Right kidney (tissue), 9 donors: Measurements from ENCODE around the gene ALG10B.
A peak's percentile ranks its signal among the peaks of the same experiment; 100 is the strongest.
"Not testable (repeated sequence)": the region's sequence is repeated elsewhere in the genome, so short reads cannot be mapped to it uniquely, and the experiment has no call there.

Experiments
- DNase-seq: peaks from one replicate; pipeline ENCODE4 v3.0.0-alpha.2; 2016
- long read RNA-seq, 8 donors: transcript quantifications; one replicate each; lab custom pipeline, GENCODE V29; 2026

Gene ALG10B, protein sequence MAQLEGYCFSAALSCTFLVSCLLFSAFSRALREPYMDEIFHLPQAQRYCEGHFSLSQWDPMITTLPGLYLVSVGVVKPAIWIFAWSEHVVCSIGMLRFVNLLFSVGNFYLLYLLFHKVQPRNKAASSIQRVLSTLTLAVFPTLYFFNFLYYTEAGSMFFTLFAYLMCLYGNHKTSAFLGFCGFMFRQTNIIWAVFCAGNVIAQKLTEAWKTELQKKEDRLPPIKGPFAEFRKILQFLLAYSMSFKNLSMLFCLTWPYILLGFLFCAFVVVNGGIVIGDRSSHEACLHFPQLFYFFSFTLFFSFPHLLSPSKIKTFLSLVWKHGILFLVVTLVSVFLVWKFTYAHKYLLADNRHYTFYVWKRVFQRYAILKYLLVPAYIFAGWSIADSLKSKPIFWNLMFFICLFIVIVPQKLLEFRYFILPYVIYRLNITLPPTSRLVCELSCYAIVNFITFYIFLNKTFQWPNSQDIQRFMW
- long read RNA-seq, donor 1, full-length matches to known transcripts = 1 of 1 reads
- long read RNA-seq, donor 1, partial matches to known transcripts = 0 of 1 reads
- long read RNA-seq, donor 1, other reads (novel, unspliced or antisense) = 0 of 1 reads
- long read RNA-seq, donor 2, full-length matches to known transcripts = 1 of 1 reads
- long read RNA-seq, donor 2, partial matches to known transcripts = 0 of 1 reads
- long read RNA-seq, donor 2, other reads (novel, unspliced or antisense) = 0 of 1 reads
- long read RNA-seq, donor 3, full-length matches to known transcripts = 2 of 2 reads
- long read RNA-seq, donor 3, partial matches to known transcripts = 0 of 2 reads
- long read RNA-seq, donor 3, other reads (novel, unspliced or antisense) = 0 of 2 reads
- long read RNA-seq, donor 4, full-length matches to known transcripts = 2 of 2 reads
- long read RNA-seq, donor 4, partial matches to known transcripts = 0 of 2 reads
- long read RNA-seq, donor 4, other reads (novel, unspliced or antisense) = 0 of 2 reads
- long read RNA-seq, donor 5, full-length matches to known transcripts = 2 of 2 reads
- long read RNA-seq, donor 5, partial matches to known transcripts = 0 of 2 reads
- long read RNA-seq, donor 5, other reads (novel, unspliced or antisense) = 0 of 2 reads
- long read RNA-seq, donor 6, full-length matches to known transcripts = 1 of 1 reads
- long read RNA-seq, donor 6, partial matches to known transcripts = 0 of 1 reads
- long read RNA-seq, donor 6, other reads (novel, unspliced or antisense) = 0 of 1 reads
- long read RNA-seq, donor 7, full-length matches to known transcripts = 3 of 3 reads
- long read RNA-seq, donor 7, partial matches to known transcripts = 0 of 3 reads
- long read RNA-seq, donor 7, other reads (novel, unspliced or antisense) = 0 of 3 reads
- long read RNA-seq, donor 8, full-length matches to known transcripts = 2 of 2 reads
- long read RNA-seq, donor 8, partial matches to known transcripts = 0 of 2 reads
- long read RNA-seq, donor 8, other reads (novel, unspliced or antisense) = 0 of 2 reads

DNA sequence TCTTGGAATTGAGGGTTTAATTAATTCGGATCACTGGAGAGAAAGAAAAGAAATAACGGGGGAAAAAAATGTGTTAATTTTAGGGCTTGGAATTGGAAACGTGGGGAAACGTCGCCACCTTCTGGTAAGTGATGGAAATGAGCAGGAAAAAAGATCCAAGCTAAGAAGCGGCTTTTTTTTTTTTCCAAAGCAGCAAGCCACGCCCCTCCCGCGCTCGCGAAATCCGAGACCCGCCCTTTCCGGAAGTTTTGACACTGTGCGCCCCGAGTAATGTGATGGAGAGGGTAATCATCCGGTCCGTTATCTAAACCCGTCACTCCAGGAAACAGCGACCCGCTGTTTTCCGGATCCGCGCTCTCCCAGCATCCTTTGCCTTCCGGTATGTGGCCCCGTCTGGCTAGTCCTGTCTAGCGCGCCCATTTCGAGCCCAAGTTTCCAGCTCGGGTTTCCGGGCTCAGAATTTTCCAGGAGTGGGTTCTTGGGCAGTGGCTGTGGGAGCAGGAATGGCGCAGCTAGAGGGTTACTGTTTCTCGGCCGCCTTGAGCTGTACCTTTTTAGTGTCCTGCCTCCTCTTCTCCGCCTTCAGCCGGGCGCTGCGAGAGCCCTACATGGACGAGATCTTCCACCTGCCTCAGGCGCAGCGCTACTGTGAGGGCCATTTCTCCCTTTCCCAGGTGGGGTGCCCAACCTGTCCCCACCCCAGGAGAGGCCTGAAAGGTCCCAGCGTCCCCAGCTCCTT is at the start of gene ALG10B:
Gene ALG10B, plus strand, starts transcription at position 384 of the 739 bp plus-strand sequence. Its CDS starts 120 bp downstream, at position 504.
- DNase-seq = peak; percentile 86

DNA sequence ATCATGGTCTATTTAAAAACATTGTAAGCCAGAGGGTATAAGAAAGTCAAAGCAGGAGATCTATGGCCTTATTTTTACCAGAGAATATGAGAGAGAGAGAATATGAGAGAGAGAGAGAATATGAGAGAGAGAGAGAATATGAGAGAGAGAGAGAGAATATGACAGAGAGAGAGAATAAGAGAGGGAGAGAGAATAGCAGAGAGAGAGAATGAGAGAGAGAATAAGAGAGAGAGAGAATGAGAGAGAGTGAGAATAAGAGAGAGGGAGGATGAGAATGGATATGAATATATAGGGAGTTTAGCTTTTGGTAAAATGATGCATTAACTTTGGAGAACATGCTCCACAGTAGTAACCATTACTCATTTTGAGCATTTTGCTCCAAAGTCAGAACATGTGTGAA is 48.0 kb upstream of the ALG10B start:
- no peak for DNase-seq

DNA sequence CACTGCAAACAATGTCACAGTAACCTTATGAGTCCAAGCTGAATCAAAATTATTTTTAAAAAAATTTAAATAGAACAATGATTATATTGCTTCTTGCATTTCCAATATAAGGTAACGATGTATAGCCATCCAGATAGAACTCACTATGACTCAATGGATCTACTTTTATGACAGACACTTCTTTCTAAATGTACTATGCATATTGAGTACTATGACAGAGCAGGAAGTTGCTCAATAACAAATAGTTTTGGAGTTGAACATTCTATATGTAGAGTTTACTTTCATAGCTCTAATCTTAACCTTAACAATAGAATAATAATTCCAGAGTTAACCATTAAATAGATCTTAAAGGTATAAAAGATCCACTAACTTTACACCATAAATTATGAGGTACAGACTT is 46.7 kb upstream of the ALG10B start:
- DNase-seq = no peak

DNA sequence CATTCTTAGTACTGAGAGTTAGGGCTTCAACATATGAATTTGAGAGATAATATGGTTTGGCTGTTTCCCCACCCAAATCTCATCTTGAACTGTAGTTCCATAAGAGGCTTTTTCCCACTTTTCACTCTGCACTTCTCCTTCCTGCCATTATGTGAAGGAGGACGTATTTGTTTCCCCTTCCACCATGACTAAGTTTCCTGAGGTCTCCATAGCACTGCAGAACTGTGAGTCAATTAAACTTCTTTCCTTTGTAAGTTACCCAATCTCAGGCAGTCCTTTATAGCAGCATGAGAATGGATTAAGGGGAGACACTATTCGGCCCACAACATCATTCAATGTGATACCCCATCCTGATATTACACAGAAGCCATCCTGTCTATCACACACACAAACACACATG is 36.8 kb upstream of the ALG10B start:
- no peak for DNase-seq

DNA sequence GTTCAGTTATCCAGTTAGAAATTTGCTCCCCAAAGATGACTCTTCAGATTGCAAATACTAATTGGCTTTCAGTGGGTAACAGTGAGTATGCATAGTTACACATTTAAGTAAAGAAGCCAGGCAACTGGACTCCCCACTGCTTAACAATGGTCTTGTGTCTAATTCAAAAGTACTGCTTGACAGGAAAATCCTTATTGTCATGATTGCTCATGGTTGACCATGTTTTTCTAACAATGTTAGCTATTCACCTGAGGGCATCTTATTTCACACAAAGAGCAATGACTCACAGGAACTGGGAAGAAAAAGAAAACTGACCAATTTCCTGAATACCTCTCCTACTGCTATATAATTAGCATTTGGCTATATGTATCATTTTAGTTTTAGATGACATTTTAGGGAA is 33.7 kb upstream of the ALG10B start:
- DNase-seq = no peak

DNA sequence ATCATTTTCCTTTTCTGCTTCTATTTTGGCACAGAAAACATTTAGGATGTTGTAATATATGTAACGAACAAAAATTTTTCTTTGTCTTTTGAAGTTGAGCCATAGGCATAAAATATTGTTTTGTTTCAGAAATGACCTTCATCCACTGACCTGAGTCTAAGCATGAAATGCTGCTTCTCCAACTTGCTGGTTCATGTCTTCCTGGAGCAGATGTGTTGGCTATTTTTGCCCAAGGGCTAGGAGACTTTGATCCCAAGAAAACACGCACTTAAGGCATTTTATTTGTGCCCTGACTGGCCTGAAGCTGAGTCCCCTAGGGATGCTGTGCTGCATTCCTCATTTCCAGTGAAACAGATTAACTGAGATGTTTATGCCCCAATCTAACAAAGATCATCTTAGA is 27.2 kb upstream of the ALG10B start:
- no peak for DNase-seq

DNA sequence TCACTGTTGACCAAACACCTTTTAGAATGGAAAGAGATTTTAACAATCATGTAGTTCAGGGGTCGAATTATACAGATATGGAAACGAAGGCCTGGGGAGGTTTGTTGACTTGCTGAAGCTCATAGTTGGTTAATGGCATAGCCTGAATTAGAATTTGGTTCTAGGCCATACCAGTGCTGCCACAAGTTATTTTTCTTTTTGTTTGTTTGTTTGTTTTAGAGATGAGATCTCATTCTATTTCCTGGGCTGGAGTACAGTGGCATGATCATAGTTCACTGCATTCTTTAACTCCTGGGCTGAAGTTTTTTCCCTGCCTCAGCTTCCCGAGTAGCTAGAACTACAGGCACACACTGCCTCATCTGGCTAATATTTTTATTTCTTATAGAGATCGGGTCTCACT is 25.4 kb upstream of the ALG10B start:
- no peak for DNase-seq

DNA sequence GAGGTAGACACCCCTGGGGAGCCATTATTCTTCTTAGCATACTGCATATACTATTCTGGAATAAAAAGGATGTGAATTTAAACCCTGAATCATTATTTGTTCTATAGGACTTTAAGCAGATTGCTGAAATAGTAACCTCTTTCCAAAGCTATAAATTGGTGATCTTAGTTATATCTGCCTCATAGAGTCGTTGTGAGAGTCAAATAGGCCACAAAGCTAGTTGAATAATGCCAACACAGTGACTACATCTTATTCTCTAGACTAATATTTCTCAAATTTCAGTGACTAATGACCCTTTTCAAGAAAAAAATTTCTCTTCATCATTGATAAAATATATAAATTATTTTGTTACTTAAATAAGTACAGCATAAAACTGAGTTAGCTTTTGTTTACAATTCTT is 13.6 kb upstream of the ALG10B start:
- not testable (repeated sequence) for DNase-seq

DNA sequence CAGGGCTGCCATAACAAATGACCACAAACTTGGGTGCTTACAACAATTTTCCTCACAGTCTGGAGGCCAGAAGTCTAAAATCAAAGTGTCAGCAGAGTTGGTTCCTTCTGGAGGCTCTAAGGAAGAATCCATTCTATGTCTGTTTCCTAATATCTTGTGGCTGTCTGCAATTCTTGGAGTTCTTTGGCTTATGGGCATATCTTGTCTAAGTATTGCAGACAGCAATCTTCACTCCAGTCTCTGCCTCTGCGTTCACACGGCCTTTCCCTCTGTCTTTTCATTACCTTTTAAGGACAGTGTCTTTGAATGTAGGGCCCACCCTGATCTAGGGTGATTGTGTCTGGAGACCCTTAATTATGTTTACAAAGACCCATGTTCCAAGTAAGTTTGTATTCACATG is 5.4 kb downstream of the ALG10B start:
- DNase-seq = not testable (repeated sequence)

DNA sequence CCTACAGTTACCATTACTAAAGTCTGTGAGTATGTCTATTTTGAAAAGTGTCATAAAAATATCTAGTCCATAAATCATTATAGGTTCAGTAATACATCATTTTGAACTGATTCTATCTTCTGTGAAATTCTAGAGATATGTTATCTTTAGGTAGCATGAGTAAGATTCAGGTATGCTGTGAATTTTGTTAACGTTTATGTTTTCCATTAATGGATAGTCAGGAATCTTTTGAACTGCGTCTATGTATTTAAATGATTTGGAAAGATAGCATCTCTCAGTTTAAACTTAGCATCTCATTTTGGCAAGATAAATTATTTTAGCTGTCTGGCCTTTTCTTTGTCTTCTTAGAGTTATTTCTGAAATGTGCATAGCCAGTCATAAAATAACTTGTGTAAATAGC is 8.3 kb downstream of the ALG10B start:
- no peak for DNase-seq

DNA sequence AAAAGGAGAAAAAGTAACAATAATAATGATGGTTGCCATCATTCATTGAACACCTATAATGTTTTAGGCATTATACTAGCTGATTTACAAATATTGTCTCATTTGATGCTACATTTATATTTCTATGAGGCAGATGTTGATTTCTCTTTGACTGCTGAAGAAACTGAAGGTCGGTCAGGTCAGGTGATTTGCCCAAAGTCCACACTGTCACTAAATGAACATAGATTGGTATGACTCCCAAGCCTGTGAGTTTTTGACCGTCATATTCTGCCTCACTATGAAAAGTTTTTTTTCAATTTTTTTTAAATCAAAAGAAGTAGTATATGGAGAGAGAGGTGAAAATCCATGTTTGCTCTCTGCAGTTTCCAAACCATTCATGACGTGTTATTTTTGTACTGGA is 10.8 kb downstream of the ALG10B start:
- DNase-seq = no peak

DNA sequence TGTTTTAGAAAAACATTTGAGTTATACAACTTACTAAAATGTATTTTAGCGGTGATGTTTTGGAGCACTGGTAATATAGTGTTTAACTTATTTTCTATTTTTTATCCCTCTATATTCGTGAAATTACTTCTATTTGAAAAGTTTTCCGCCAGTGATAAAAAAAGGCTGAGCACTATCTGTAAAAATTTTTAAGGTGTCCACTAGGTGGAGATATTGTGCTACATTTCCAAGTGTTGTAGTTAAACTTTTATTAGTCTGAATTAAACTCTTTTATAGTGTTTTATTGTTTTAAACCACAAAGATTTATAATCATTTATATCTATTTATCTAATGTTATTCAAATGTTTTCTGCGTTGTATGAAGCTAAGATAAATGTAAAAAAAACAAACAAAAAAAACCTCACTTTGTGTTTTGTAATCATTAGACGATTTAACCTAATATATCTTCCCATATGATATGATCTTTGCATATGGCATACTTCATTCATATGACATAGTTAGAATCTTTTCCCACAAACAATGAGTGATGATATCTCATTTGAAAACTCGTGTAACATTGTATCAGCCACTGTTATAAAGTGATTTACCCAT is 11.8 kb downstream of the ALG10B start:
- no peak for DNase-seq

DNA sequence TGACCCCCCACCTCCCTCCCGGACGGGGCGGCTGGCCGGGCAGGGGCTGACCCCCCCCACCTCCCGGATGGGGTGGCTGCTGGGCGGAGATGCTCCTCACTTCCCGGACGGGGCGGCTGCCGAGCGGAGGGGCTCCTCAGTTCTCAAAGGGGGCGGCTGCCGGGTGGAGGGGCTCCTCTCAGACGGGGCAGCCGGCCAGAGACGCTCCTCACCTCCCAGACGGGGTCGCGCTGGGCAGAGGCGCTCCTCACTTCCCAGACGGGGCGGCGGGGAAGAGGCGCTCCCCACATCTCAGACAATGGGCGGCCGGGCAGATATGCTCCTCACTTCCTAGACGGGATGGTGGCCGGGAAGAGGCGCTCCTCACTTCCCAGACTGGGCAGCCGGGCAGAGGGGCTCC is 13.8 kb downstream of the ALG10B start:
- DNase-seq = not testable (repeated sequence)

DNA sequence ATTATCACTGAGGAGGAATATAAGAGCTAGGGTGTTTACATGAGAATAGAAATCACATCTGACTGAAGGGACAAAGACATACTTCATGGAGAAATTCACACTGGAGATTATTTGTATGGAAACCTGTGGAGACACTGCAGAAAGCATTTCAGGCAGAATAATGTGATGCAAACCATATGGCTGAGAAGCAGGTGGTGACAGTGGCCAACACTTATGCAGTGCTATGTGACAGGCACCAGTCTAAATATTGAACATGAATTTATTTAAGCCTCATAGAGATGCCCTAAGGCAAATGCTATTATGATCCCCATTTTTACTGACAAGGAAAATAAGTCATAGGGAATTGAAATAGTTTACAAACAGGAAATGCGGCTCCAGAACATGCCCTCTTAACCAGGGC is 16.2 kb downstream of the ALG10B start:
- no peak for DNase-seq

DNA sequence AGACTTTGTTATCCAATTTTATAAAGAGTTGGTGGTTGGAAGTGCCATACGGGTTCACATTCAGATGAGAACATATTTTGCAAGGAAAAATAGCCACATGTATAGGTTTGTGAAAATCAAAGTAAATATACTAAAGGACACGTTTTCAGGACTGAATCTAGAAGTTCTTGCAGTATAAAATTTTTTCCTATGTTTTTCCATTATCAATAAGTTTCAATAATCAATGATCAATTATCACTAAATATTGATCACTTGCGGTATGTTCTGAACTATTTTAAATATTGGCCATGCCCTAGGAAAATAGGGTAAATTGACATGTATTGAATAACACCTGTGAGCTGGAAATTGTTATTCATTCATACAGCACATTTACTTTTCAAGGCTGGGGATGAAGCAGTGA is 25.9 kb downstream of the ALG10B start:
- no peak for DNase-seq

DNA sequence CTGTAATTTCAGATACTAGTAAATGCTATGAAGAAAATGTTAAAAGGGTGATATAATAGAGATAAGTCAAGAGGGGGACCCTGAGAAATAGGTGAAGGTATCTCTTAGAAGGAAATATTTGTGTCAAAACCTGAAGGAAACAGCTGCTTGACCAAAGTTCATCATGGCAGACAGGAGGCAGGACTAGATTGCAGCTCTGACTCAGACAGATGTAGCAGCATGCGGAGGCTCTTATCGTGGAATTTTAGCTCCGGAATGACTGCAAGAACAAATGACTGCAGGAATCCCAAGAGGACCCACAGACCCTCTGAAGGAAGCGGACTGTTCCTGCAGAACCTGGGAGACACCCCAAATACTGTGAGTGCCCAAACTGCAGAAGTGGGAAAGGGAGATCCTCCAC is 26.7 kb downstream of the ALG10B start:
- not testable (repeated sequence) for DNase-seq

DNA sequence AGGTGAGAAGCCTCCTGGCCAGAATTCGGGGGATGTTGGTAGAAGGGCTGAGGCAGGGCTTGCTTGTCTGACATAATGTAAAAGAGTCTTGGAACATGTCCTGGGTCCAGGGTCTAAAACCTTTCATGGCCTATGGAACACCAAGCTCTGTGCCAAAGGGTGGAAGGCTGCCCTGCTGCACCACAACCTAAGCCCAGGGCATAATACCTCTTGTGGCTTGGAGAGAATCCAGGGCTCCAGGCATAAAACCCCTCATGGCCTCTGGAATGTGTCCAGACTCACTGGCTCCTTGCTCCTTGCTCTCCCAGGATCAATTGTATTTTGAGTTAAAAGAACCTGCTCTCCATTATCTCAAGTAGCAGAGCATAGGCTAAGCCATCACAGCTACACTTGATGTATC is 27.3 kb downstream of the ALG10B start:
- not testable (repeated sequence) for DNase-seq

DNA sequence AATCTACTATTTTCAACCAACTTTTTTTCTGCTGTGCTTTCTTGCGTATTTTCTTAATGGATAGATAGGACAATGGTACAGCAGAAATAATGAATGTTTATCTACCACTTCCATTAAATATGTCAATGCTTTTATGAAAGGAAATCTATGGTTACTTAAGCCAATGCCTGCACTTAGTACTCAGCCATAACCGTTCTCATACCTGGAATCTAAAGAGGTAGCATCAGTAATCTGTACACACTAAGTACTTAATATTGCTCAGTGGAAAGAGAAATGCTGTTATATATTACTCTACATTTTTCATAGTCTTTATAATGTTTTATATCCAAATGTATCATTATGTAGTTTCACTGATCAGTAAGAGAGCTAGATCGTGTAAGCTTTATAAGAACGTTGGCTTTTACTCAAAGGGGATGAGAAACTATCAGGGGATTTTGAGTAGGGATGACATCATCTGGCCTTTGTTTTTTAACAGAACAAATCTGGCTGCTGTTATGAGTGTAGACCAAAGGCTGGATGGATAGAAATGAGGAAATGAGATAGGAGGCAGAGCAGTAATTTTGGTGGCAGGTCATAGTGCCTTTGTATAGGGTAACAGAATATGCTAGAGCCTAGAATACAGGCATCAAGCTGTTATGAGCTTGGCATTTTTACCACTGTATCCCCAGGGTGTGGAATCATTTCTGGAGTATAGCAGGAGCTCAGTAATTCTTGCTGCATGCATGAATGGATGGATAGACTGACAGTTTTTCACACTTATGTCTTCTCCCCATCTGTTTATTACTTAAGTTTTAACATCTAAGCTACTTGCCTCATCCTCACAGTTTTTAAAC is 34.0 kb downstream of the ALG10B start:
- no peak for DNase-seq

DNA sequence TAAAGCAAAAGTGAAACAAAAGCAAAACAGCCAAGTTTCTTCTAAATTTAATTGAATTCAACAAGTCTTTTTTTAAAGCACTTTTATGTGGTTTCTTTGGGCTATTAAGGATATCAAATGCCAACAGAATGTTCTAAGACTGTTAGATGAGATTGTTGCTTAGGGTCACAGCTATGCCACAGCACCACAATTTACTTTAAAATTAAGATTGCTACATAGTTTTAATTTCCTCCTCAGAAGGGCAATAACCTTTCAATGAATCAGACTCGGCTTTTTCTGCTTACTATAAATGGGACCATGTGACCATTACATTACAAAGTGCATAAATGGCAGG is 34.6 kb downstream of the ALG10B start:
- DNase-seq = not testable (repeated sequence)

DNA sequence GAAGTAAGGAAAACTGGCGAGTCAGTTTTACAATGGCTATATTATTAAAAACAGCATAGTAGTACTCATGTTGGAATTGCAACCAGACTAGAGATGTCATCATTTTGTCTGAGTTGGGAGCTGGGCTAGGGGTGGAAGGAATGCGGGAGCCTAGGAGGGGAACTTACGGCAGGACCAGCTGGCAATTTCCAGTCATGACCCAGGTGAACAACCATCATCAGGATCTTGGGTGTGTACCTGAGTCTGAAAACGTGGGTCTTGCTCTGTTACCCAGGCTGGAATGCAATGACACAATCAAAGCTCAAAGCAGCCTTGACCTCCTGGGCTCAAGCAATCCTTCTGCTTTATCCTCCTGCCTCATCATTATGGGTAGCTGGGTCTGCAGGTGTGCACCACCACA is 50.9 kb downstream of the ALG10B start:
- no peak for DNase-seq
